PC-3 (cell line): ENCODE results near the gene PRKN. TPM values are rescaled to one million over a fixed set of nuclear protein-coding genes. Genes with fewer than 3 reads are reported as not detected.

Experiments used
- ATAC-seq: fragments of 200-7000 bp; cut with Tn5 transposase; 2 replicates; pipeline ENCODE4 v1.9.1; 2020; ENCODE audit warnings: mild to moderate bottlenecking, moderate library complexity
- BruUV-seq: library from RNA; stranded (reverse); fragments of 400-500 nt; replicated peaks from 2 replicates; lab custom pipeline; 2021; lab: Mats Ljungman, UMichigan
- CTCF ChIA-PET: fragments of 300-600 bp; sonication (Branson Sonifier 250); formaldehyde crosslinking; loops from one replicate; lab custom pipeline; 2022; ENCODE audit warnings: antibody characterized with exemption; lab: Charles Lee
- POLR2A ChIA-PET: fragments of 300-600 bp; sonication (Branson Sonifier 250); formaldehyde crosslinking; loops from one replicate; lab custom pipeline; 2022; ENCODE audit warnings: antibody characterized with exemption; ENCODE audit not compliant: unreplicated experiment; lab: Charles Lee
- DNase-seq: peaks from one replicate; pipeline ENCODE4 v3.0.0-alpha.2; 2015
- H2AFZ ChIP-seq: fragments of 300-600 bp; sonication (generic); 2 replicates; pipeline ENCODE4 v1.6.0; 2016; ENCODE audit warnings: antibody characterized with exemption, low read length
- H3F3A ChIP-seq: fragments of 300-600 bp; sonication (generic); one replicate; pipeline ENCODE4 v1.6.0; 2017; ENCODE audit warnings: antibody characterized with exemption, low read length, control low read depth, mild to moderate bottlenecking; ENCODE audit not compliant: unreplicated experiment
- H3K27ac ChIP-seq: fragments of 300-600 bp; sonication (generic); 2 replicates; pipeline ENCODE4 v1.5.1; 2016; ENCODE audit warnings: mild to moderate bottlenecking, low read length
- H3K27me3 ChIP-seq: fragments of 300-600 bp; sonication (generic); 2 replicates; pipeline ENCODE4 v1.6.1; 2016; ENCODE audit warnings: low read length, mixed read lengths
- H3K36me3 ChIP-seq: fragments of 300-600 bp; sonication (generic); 2 replicates; pipeline ENCODE4 v1.6.1; 2016; ENCODE audit warnings: low read depth, mixed run types, low read length, mixed read lengths
- H3K4me1 ChIP-seq: fragments of 300-600 bp; sonication (generic); 2 replicates; pipeline ENCODE4 v1.5.1; 2016; ENCODE audit warnings: low read length; ENCODE audit not compliant: insufficient read depth
- H3K4me2 ChIP-seq: fragments of 300-600 bp; sonication (generic); 2 replicates; pipeline ENCODE4 v1.6.0; 2016; ENCODE audit warnings: low read length
- H3K4me3 ChIP-seq: fragments of 300-600 bp; sonication (generic); 2 replicates; pipeline ENCODE4 v1.5.1; 2016; ENCODE audit warnings: mild to moderate bottlenecking, low read length, mixed read lengths
- H3K79me2 ChIP-seq: fragments of 300-600 bp; sonication (generic); 2 replicates; pipeline ENCODE4 v1.6.1; 2017; ENCODE audit warnings: low read length, mixed read lengths
- H3K9ac ChIP-seq: fragments of 300-600 bp; sonication (generic); 2 replicates; pipeline ENCODE4 v1.6.0; 2016; ENCODE audit warnings: mild to moderate bottlenecking, low read length
- H3K9me2 ChIP-seq: fragments of 300-600 bp; sonication (generic); replicated peaks from 2 replicates; pipeline ENCODE4 v1.6.1; 2016; ENCODE audit warnings: mixed run types, low read length, mixed read lengths
- H3K9me3 ChIP-seq: fragments of 300-600 bp; sonication (generic); 2 replicates; pipeline ENCODE4 v1.6.1; 2016; ENCODE audit warnings: low read length, mixed read lengths
- H4K20me1 ChIP-seq: fragments of 300-600 bp; sonication (generic); 2 replicates; pipeline ENCODE4 v1.6.1; 2016; ENCODE audit warnings: low read length, mixed read lengths
- CTCF ChIP-seq: fragments of 300-600 bp; sonication (generic); conservative IDR thresholded peaks from 2 replicates; pipeline ENCODE4 v1.5.1; 2017; ENCODE audit warnings: antibody characterized with exemption, low read depth, mild to moderate bottlenecking, low read length
- EZH2 ChIP-seq: fragments of 300-600 bp; sonication (generic); IDR thresholded peaks from one replicate; pipeline ENCODE4 v1.6.1; 2017; ENCODE audit warnings: antibody characterized with exemption, mild to moderate bottlenecking, low read length; ENCODE audit not compliant: unreplicated experiment
- EZH2phosphoT487 ChIP-seq: fragments of 300-600 bp; sonication (generic); IDR thresholded peaks from 2 replicates; pipeline ENCODE4 v1.6.1; 2018; ENCODE audit warnings: mild to moderate bottlenecking, antibody characterized with exemption, low read length, borderline replicate concordance
- intact Hi-C: fragments of 100-400 bp; cut with micrococcal nuclease; formaldehyde crosslinking; loops from 2 replicates; pipeline ENCODE4 v1.9.0; 2023
- total RNA-seq: library from RNA; depleted of rRNA; stranded (reverse); fragments of >200 nt; gene quantifications from 2 replicates; pipeline ENCODE4 v1.2.3, GENCODE V29; 2014

PRKN gene
- total RNA-seq, 1 experiment from 2014 or later: not detected

GRCh38 chr6:161948462-161948861, 779.1 kb downstream of the PRKN start:
- ChIA-PET CTCF (no interaction called here), POLR2A (no interaction called here)
- intact Hi-C loops: no loop called here
- no peaks in the 10 kb centered on the region for H4K20me1 ChIP-seq
- peaks cover 51% of the 10 kb centered on the region for H3K27me3 ChIP-seq
- H3K4me3 ChIP-seq: no peak overlapping the region
- H3K27ac ChIP-seq: no peak overlapping the region
- no peaks in the 10 kb centered on the region for H3K9me2 ChIP-seq
- H3K79me2 ChIP-seq: no peaks in the 10 kb centered on the region
- TF ChIP-seq EZH2 (no peak), CTCF (no peak), EZH2phosphoT487 (no peak)
- DNase-seq (no peak), ATAC-seq (no peak)
- no TSS peak for BruUV-seq
- H3K4me1 ChIP-seq: no peaks in the 10 kb centered on the region
- no peaks in the 10 kb centered on the region for H3F3A ChIP-seq
- no peaks in the 10 kb centered on the region for H3K36me3 ChIP-seq
- H3K9me3 ChIP-seq: no peaks in the 10 kb centered on the region
- H3K9ac ChIP-seq: no peak overlapping the region
- H3K4me2 ChIP-seq: no peak overlapping the region
- H2AFZ ChIP-seq: no peak overlapping the region

DNA sequence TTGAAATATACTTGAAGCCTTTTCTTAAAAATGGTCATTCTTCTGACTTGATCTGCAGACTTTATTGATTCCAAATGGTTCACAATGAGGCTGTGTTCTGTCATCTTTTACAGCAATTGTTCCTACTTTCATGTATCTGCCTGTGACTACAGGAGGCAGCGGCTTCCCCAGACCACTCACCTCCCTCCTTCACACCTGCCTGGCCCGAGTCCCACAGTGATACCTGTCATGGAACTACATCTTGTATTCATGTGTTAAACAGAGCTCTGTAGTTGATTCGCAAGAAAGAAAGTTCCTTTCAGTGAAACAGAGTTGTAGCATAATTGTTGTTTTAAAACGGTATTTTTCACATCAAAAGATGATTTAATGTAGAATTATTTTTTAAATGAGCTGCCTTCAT, 780.2 kb downstream of the PRKN start:
- no peaks in the 10 kb centered on the region for H3K79me2 ChIP-seq
- no peaks in the 10 kb centered on the region for H3K9me2 ChIP-seq
- no peak overlapping the region for H3K27ac ChIP-seq
- BruUV-seq: no TSS peak
- no peaks in the 10 kb centered on the region for H3K4me1 ChIP-seq
- H2AFZ ChIP-seq: no peak overlapping the region
- TF ChIP-seq CTCF: no peak
- TF ChIP-seq EZH2: no peak
- TF ChIP-seq EZH2phosphoT487: no peak
- no peak overlapping the region for H3K4me2 ChIP-seq
- intact Hi-C loops: no loop called here
- DNase-seq (no peak), ATAC-seq (no peak)
- ChIA-PET POLR2A (no interaction called here), CTCF (no interaction called here)
- H3F3A ChIP-seq: no peaks in the 10 kb centered on the region
- H3K36me3 ChIP-seq: no peaks in the 10 kb centered on the region
- H4K20me1 ChIP-seq: no peaks in the 10 kb centered on the region
- no peak overlapping the region for H3K9ac ChIP-seq
- H3K9me3 ChIP-seq: no peaks in the 10 kb centered on the region
- peaks cover 51% of the 10 kb centered on the region for H3K27me3 ChIP-seq
- H3K4me3 ChIP-seq: no peak overlapping the region

GRCh38 chr6:161946461-161946860, 781.1 kb downstream of the PRKN start:
- no TSS peak for BruUV-seq
- Histone ChIP-seq H3K36me3 (no peaks in the 10 kb centered on the region), H4K20me1 (no peaks in the 10 kb centered on the region), H3K4me1 (no peaks in the 10 kb centered on the region), H3F3A (no peaks in the 10 kb centered on the region), H3K9ac (no peak overlapping the region), H3K27me3 (peaks cover 47% of the 10 kb centered on the region), H3K9me3 (no peaks in the 10 kb centered on the region), H3K4me2 (no peak overlapping the region), H3K9me2 (no peaks in the 10 kb centered on the region), H3K4me3 (no peak overlapping the region), H3K27ac (no peak overlapping the region), H3K79me2 (no peaks in the 10 kb centered on the region), H2AFZ (no peak overlapping the region)
- intact Hi-C loops: no loop called here
- DNase-seq: no peak
- no peak for TF ChIP-seq CTCF
- no peak for TF ChIP-seq EZH2
- ChIA-PET CTCF (no interaction called here), POLR2A (no interaction called here)
- ATAC-seq: no peak
